Activated T-helper 17 cell treated with anti-CD3 and anti-CD28 coated beads, Interleukin-2, amount 50 U/mL, for 72 hours (primary cell): ENCODE data around the gene SDK2. TPM values are rescaled to one million over a fixed set of nuclear protein-coding genes. Genes with fewer than 3 reads are reported as not detected.

Source experiments
- ATAC-seq: fragments of 150-1000 bp; cut with Tn5 transposase; replicated peaks from 2 replicates; pipeline ENCODE4 v1.10.0; 2021; ENCODE audit warnings: mild to moderate bottlenecking, moderate library complexity
- H3K27ac Mint-ChIP-seq: one replicate; pipeline ENCODE4 v1.8.0; 2022; ENCODE audit warnings: mixed read lengths
- H3K27me3 Mint-ChIP-seq: one replicate; pipeline ENCODE4 v1.8.0; 2022; ENCODE audit warnings: mixed read lengths
- H3K36me3 Mint-ChIP-seq: one replicate; pipeline ENCODE4 v1.8.0; 2022; ENCODE audit warnings: low read depth, mild to moderate bottlenecking, mixed read lengths
- H3K4me1 Mint-ChIP-seq: one replicate; pipeline ENCODE4 v1.8.0; 2022; ENCODE audit warnings: mixed read lengths
- H3K4me3 Mint-ChIP-seq: one replicate; pipeline ENCODE4 v1.8.0; 2022; ENCODE audit warnings: mild to moderate bottlenecking, mixed read lengths
- H3K9me3 Mint-ChIP-seq: one replicate; pipeline ENCODE4 v1.8.0; 2022; ENCODE audit warnings: mixed read lengths
- total RNA-seq, 2 donors: library from RNA; stranded (reverse); gene quantifications; one replicate each; pipeline ENCODE4 v1.2.3, GENCODE V29; 2022

SDK2 gene
- total RNA-seq, 2 donors from 2014 or later: 0.19 to 0.26 TPM

- ATAC-seq: no peak
- Mint-ChIP-seq H3K27me3 (no peaks in the 10 kb centered on the region), H3K4me3 (no peak overlapping the region), H3K27ac (no peak overlapping the region), H3K4me1 (no peaks in the 10 kb centered on the region), H3K9me3 (no peaks in the 10 kb centered on the region), H3K36me3 (no peaks in the 10 kb centered on the region)
Measured at GRCh38 chr17:73514146-73514863, 129.9 kb downstream of the SDK2 start.

DNA sequence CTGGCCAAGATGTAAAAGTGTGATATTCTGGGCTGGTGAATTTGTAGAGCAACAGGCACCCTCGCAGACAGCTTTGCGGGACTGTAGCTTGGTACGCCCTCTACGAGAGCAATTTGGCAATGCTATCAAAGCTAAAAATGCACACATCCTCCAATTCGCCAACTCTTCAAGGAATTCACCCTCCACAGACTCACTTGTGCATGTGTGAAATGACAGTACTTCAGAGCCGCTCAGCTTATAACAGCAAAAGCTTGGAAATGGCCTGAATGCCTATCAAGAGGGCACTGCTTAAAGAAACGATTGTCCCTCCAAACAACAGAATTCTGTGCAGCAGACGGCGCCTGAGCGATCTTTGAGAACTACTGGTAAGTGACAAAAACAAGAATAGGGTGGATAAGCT is 130.8 kb downstream of the SDK2 start:
- Mint-ChIP-seq H3K4me1 (no peaks in the 10 kb centered on the region), H3K27ac (no peak overlapping the region), H3K36me3 (no peaks in the 10 kb centered on the region), H3K4me3 (no peak overlapping the region), H3K27me3 (no peaks in the 10 kb centered on the region), H3K9me3 (no peaks in the 10 kb centered on the region)
- no peak for ATAC-seq

DNA sequence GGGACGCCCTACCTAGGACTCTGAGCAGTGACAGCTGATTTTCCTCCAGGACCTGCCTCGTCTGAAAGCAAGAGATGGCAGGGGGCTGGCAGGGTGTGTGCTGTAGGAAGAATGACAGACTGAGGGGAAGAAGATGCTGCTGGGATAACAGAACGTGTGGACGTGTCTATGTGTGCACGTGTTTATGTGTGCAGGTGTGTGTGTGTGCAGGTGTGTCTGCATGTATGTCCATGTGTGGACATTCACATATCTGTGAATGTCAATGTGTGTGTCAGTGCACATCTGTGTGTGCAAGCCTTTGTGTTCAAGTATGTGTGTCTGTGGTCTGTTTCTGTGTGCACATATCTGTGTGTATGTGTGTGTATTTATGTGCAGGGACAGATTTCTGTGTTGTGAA is 132.5 kb downstream of the SDK2 start:
- no peaks in the 10 kb centered on the region for H3K27me3 Mint-ChIP-seq
- H3K4me3 Mint-ChIP-seq: no peak overlapping the region
- no peaks in the 10 kb centered on the region for H3K9me3 Mint-ChIP-seq
- H3K27ac Mint-ChIP-seq: no peak overlapping the region
- no peaks in the 10 kb centered on the region for H3K4me1 Mint-ChIP-seq
- no peaks in the 10 kb centered on the region for H3K36me3 Mint-ChIP-seq
- no peak for ATAC-seq

GRCh38 chr17:73510981-73511718 is 133.1 kb downstream of the SDK2 start:
- no peak for ATAC-seq
- Mint-ChIP-seq H3K9me3 (no peaks in the 10 kb centered on the region), H3K36me3 (no peaks in the 10 kb centered on the region), H3K27ac (no peak overlapping the region), H3K4me1 (no peaks in the 10 kb centered on the region), H3K27me3 (no peaks in the 10 kb centered on the region), H3K4me3 (no peak overlapping the region)

GRCh38 chr17:73508931-73509605 is 135.2 kb downstream of the SDK2 start:
- H3K27ac Mint-ChIP-seq: no peak overlapping the region
- no peak for ATAC-seq
- H3K9me3 Mint-ChIP-seq: no peaks in the 10 kb centered on the region
- H3K4me3 Mint-ChIP-seq: no peak overlapping the region
- H3K27me3 Mint-ChIP-seq: no peaks in the 10 kb centered on the region
- H3K36me3 Mint-ChIP-seq: no peaks in the 10 kb centered on the region
- no peaks in the 10 kb centered on the region for H3K4me1 Mint-ChIP-seq

DNA sequence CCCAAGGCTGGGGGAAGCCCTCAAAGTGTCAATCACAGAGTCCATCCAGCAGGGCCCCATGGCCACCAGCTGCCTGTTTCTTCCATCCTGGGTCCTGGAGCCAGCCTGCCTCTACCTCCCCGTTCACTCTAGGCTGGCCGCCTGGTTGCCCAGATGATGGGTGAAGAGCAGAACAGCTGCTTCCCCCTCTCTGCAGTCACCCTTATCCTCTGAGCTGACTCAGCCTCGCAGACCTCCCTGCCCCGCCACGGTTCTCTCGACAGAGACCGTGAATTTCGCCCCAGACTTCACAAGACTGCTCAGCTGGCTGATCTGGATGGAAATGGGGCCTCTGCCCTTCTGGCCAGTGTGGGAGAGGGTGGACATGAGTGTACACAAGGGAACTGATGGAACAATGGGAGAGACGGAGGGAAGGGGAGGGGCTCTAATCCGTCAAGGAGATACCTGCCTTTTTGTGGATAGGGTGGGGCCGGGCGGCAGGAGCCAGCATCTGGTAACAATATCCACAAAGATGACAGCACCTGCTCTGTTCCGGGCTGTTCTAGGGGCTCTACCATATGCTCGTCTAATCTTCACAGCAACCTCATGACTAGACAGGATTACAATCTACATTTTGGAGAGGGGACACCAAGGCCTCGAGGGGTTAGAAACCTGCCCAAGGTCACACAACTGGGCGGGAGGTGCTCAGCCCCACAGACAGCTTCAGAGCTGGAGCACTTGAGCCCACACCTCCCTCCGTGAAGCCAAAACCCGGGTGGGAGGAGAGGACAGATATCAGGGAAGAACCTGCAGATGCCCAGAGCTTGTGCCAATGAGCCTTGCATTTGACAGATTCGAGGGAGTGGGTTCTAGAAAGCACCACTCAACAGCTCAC is 136.0 kb downstream of the SDK2 start:
- Mint-ChIP-seq H3K4me1 (no peaks in the 10 kb centered on the region), H3K27me3 (no peaks in the 10 kb centered on the region), H3K4me3 (no peak overlapping the region), H3K27ac (no peak overlapping the region), H3K9me3 (no peaks in the 10 kb centered on the region), H3K36me3 (no peaks in the 10 kb centered on the region)
- no peak for ATAC-seq

GRCh38 chr17:73506470-73507435 is 137.5 kb downstream of the SDK2 start:
- H3K4me3 Mint-ChIP-seq: no peak overlapping the region
- H3K4me1 Mint-ChIP-seq: no peaks in the 10 kb centered on the region
- H3K9me3 Mint-ChIP-seq: no peaks in the 10 kb centered on the region
- H3K36me3 Mint-ChIP-seq: no peaks in the 10 kb centered on the region
- no peak overlapping the region for H3K27ac Mint-ChIP-seq
- H3K27me3 Mint-ChIP-seq: no peaks in the 10 kb centered on the region
- ATAC-seq: no peak

DNA sequence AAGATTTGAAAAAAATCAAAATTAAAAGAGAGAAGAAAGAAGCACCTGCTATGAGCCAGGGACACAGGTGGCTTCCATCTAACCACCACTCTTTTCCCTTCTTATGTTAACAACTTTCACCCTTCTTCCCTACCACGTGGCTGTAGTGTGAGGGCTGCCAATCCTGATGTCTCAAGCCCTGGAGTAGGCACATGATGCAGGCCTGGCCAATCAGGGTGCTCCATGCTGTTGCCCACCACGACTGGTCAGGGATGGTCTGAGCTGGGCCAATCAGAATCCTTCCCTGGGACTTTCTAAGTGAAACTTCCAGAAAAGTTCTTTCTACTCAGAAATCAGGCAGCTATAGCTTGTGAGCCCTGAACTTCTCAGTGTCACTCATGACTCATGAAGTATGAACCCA is 140.7 kb downstream of the SDK2 start:
- Mint-ChIP-seq H3K9me3 (no peaks in the 10 kb centered on the region), H3K27ac (no peak overlapping the region), H3K27me3 (peaks cover 6% of the 10 kb centered on the region), H3K4me3 (no peak overlapping the region), H3K4me1 (no peaks in the 10 kb centered on the region), H3K36me3 (no peaks in the 10 kb centered on the region)
- no peak for ATAC-seq

DNA sequence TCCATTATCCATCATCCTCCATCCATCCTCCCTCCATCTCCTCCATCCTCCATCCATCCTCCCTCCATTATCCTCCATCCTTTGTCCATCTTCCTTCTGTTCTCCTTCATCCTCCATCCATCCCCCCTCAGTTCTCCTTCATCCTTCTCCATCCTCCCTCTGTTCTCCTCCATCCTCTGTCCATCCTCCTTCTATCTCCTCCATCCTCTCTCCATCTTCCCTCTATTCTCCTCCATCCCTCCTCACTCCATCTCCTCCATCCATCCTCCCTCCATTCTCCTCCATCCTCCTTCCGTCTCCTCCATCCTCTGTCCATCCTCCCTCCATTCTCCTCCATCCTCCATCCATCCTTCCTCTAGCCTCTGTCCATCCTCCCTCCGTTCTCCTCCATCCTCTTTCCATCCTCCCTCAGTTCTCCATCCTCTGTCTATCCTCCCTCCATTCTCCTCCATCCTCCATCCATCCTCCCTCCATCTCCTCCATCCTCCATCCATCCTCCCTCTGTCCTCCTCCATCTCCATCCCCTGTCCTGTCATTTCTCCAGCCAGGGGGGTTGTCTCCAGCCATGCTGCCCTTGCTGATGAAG is 143.7 kb downstream of the SDK2 start:
- no peaks in the 10 kb centered on the region for H3K4me1 Mint-ChIP-seq
- no peak for ATAC-seq
- peaks cover 12% of the 10 kb centered on the region for H3K27me3 Mint-ChIP-seq
- no peak overlapping the region for H3K4me3 Mint-ChIP-seq
- H3K27ac Mint-ChIP-seq: no peak overlapping the region
- H3K9me3 Mint-ChIP-seq: no peaks in the 10 kb centered on the region
- H3K36me3 Mint-ChIP-seq: no peaks in the 10 kb centered on the region

DNA sequence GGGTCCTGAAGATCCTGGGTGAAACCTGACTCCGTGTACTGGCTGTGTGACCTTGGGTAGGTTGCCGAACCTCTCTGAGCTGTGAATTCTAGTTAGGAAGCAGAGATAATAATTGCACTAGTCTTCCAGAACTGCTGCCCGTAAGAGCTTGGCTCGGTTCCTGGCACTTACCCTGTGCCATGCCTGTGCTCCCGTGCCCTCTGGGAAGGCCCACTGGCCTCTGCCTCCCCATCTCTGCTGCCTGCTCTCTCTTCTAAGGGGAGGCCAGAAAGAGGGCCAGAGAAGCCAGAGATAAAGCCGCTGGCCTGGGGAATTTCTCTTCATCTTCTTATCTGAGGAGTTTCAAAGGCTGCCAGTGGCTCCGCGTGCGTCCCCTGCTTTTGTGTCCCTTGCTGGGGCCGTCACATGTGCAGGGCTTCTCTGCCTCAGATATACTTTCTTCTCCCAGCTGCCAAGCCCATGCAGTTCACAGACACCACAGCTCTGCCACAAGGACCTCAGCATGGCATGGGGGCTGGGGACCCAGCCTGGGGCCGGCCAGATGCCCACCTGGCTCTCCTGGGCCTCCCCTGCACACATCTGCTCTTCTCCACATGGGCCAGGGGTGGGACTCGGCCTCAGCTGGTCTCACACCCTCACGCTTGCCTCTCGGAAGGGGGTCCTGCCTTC is 145.2 kb downstream of the SDK2 start:
- H3K36me3 Mint-ChIP-seq: no peaks in the 10 kb centered on the region
- H3K4me3 Mint-ChIP-seq: no peak overlapping the region
- ATAC-seq: no peak
- no peaks in the 10 kb centered on the region for H3K4me1 Mint-ChIP-seq
- no peak overlapping the region for H3K27ac Mint-ChIP-seq
- peaks cover 12% of the 10 kb centered on the region for H3K27me3 Mint-ChIP-seq
- no peaks in the 10 kb centered on the region for H3K9me3 Mint-ChIP-seq

DNA sequence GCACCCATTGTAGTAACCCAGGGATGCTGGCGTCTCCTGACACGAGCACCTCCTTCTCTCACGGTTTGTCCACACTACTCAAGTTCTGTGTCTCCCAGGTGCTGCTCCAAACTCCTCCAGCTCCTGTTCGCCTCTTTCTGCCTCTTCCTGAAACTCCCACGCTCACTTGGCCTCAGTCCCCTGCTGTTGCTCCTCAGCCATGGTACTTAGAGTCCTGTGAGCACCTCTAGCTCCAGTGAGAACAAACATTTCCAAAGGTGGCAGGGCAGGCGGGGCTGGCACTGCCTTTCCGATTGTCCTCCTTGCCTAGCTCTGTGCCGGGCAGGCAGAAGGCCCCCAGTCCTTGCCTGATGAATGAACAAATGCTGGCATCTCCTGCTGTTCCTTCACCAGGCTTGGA is 146.1 kb downstream of the SDK2 start:
- Mint-ChIP-seq H3K4me1 (no peaks in the 10 kb centered on the region), H3K4me3 (no peak overlapping the region), H3K36me3 (no peaks in the 10 kb centered on the region), H3K9me3 (no peaks in the 10 kb centered on the region), H3K27ac (no peak overlapping the region), H3K27me3 (peaks cover 12% of the 10 kb centered on the region)
- no peak for ATAC-seq

DNA sequence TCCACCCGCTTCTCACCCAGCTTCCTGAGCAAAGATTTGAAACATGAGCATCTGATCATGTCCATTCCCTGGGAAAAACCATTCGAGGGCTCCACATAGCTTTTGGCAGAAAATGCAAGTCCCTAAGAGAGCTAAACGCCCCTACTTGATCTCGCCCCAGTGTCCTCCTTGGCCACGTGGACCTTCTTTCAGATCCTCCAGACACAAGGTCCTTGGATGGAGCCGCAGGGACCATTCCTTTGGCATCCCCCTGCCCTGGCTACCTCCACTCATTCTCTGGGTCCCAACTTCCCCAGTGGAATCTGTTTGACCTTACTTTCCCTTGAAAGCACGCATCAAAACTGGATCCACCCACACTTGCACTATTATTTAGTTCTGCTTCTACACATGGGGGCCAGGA is 146.5 kb downstream of the SDK2 start:
- no peaks in the 10 kb centered on the region for H3K36me3 Mint-ChIP-seq
- no peak overlapping the region for H3K4me3 Mint-ChIP-seq
- no peaks in the 10 kb centered on the region for H3K9me3 Mint-ChIP-seq
- H3K27me3 Mint-ChIP-seq: peaks cover 12% of the 10 kb centered on the region
- no peaks in the 10 kb centered on the region for H3K4me1 Mint-ChIP-seq
- no peak for ATAC-seq
- no peak overlapping the region for H3K27ac Mint-ChIP-seq

- H3K27me3 Mint-ChIP-seq: peaks cover 12% of the 10 kb centered on the region
- no peak for ATAC-seq
- no peaks in the 10 kb centered on the region for H3K9me3 Mint-ChIP-seq
- no peaks in the 10 kb centered on the region for H3K36me3 Mint-ChIP-seq
- H3K4me3 Mint-ChIP-seq: no peak overlapping the region
- H3K27ac Mint-ChIP-seq: no peak overlapping the region
- H3K4me1 Mint-ChIP-seq: no peaks in the 10 kb centered on the region
Measured at GRCh38 chr17:73496232-73496631, 148.0 kb downstream of the SDK2 start.
